Right lobe of liver (tissue), 6 donors: ENCODE measurements around the gene CCDC50. TPM values are rescaled to one million over a fixed set of nuclear protein-coding genes. Genes with fewer than 3 reads are reported as not detected.

Source experiments
- ATAC-seq, 4 donors: fragments of 200-7000 bp; cut with Tn5 transposase; one replicate each; pipeline ENCODE4 v1.9.1; 2020; ENCODE audit warnings: mild to moderate bottlenecking in 4 of 4, moderate library complexity in 4 of 4
- DNase-seq, 3 donors: peaks; one replicate each; pipeline ENCODE4 v3.0.0-alpha.2; 2020
- H3K27ac ChIP-seq, 3 donors: fragments of 200-600 bp; one replicate each; pipeline ENCODE4 v1.8.0; 2022
- H3K27me3 ChIP-seq, 2 donors: fragments of 200-600 bp; one replicate each; pipeline ENCODE4 v1.8.0; 2022
- H3K36me3 ChIP-seq, 4 donors: fragments of 200-600 bp; sonication (generic) in 1 of 4; one replicate each; pipeline versions ENCODE4 v1.5.1 to v1.8.0; 2017 to 2022; ENCODE audit warnings: control low read depth in 1 of 4
- H3K4me1 ChIP-seq, 4 donors: fragments of 200-600 bp; sonication (generic) in 1 of 4; one replicate each; pipeline versions ENCODE4 v1.5.1 to v1.8.0; 2017 to 2022; ENCODE audit warnings: control low read depth in 1 of 4
- H3K4me3 ChIP-seq, 3 donors: fragments of 200-600 bp; one replicate each; pipeline ENCODE4 v1.8.0; 2022
- H3K9me3 ChIP-seq, 4 donors: fragments of 200-600 bp; sonication (generic) in 1 of 4; one replicate each; pipeline versions ENCODE4 v1.5.1 to v1.8.0; 2017 to 2022; ENCODE audit warnings: control low read depth in 1 of 4
- POLR2A ChIP-seq: fragments of 450-650 bp; IDR thresholded peaks from one replicate; pipeline ENCODE4 v1.6.1; 2017; ENCODE audit warnings: antibody characterized with exemption, mild to moderate bottlenecking
- WGBS: methylation state at CpG from one replicate; pipeline ENCODE4 v1.1.6; 2018; ENCODE audit warnings: low coverage, low lambda C conversion rate; ENCODE audit not compliant: insufficient coverage; ENCODE audit errors: missing lambda C conversion rate; 5-methylcytosine and 5-hydroxymethylcytosine counted together
- intact Hi-C, 2 donors: fragments of 100-400 bp; cut with DNase I; formaldehyde crosslinking; loops; one replicate each; pipeline versions ENCODE4 v1.11.2 to v1.14.1; 2022
- long read RNA-seq: library from polyadenylated mRNA; unstranded; transcript quantifications from one replicate; pipeline ENCODE4 v2.0.0, GENCODE V29; 2019
- total RNA-seq, 6 experiments: library from RNA; depleted of rRNA in 2 of 6; stranded (reverse); fragments of >200 nt in 2 of 6; fragmentation: NEBNext Ultra II Directional in 3 of 6; extraction: Animal tissue kit (Norgen Biotek cat#: 25700) in 3 of 6; gene quantifications; one replicate each; pipeline versions ENCODE4 v1.1.0 to v1.2.4, GENCODE V29; 2016 to 2023
- TF ChIP-seq, protein P1 (sequence below), 4 donors: fragments of 200-600 bp in 3 of 4; fragments of 450-650 bp in 1 of 4; IDR thresholded peaks; one replicate each; pipeline versions ENCODE4 v1.5.1 to v1.8.0; 2016 to 2022; ENCODE audit warnings: antibody characterized with exemption in 4 of 4, mild to moderate bottlenecking in 2 of 4
- donor health status: DM: no; HTN: yes; CAD: no.
- donor health status: DM: no; HTN: no; CAD: no.
- donor health status: DM: no; HTN: no; CAD: no.
- donor health status: DM: no; HTN: yes; CAD: no.
- donor health status: DM: no; HTN: yes; CAD: no.

Gene CCDC50, protein sequence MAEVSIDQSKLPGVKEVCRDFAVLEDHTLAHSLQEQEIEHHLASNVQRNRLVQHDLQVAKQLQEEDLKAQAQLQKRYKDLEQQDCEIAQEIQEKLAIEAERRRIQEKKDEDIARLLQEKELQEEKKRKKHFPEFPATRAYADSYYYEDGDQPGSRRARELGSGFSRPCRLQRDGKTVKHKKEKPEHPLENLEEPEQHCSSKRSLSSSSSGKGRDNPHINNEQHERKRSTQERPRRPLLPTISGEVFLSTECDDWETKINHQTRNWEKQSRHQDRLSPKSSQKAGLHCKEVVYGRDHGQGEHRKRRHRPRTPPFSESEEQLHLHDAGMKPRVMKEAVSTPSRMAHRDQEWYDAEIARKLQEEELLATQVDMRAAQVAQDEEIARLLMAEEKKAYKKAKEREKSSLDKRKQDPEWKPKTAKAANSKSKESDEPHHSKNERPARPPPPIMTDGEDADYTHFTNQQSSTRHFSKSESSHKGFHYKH
- total RNA-seq = 10 to 100 TPM; 36.1 to 96.3 (median 65.1) TPM
- long read RNA-seq, full-length matches to known transcripts = 10 of 13 reads
- long read RNA-seq, partial matches to known transcripts = 2 of 13 reads
- long read RNA-seq, other reads (novel, unspliced or antisense) = 1 of 13 reads

DNA sequence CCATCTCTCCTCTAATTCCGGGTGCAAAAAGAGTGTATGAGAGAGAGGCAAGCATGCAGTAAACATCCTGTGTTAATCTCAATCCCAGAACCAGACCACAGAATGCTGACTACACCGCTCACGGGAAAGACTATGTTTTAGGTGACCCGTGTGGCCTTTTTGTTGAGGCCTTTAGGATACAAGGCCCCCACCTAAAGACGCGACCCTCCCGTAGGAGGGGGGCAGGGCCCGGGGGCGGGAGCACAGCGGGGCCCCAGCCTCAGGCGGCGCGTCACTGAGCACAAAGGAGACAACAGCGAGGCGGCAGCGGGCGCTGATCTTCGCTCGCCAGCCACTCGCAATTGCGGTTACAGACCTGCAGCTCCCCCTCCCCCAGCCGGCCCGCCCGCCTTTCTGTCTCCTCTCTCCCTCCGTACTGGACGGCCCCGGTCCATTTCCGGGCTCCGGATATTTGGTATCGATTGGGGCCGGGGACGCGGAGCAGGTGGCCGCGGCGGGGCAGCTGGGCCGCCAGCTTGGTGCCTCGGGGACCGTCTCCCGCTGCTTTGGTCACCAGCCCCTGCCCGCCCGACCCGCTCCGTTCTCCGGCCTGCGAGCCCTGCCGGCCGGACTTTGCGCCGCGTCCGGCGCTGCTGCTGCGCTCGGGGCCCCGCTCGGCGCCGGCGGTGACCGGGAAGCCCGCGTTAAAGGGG, at the start of gene CCDC50:
TSS of gene CCDC50 (plus strand) at position 433 of the 692 bp plus-strand sequence. CDS start 281 bp downstream, outside the sequence.
- DNase-seq = peak; percentile 92 to 94 (median 93)
- peak; percentile 85 to 95 (median 91) for ATAC-seq
- Histone ChIP-seq H3K27me3 (no peaks in the 10 kb centered on the region), H3K9me3 (no peaks in the 10 kb centered on the region), H3K27ac (peak within 1 kb of the TSS; percentile 93 to 94 (median 94)), H3K4me3 (peak within 1 kb of the TSS; percentile 71 to 93 (median 89)), H3K4me1 (peaks cover 0 to 27% (median 10%) of the 10 kb centered on the region in 4 donors), H3K36me3 (no peaks in the 10 kb centered on the region)
- TF ChIP-seq, protein P1, sequence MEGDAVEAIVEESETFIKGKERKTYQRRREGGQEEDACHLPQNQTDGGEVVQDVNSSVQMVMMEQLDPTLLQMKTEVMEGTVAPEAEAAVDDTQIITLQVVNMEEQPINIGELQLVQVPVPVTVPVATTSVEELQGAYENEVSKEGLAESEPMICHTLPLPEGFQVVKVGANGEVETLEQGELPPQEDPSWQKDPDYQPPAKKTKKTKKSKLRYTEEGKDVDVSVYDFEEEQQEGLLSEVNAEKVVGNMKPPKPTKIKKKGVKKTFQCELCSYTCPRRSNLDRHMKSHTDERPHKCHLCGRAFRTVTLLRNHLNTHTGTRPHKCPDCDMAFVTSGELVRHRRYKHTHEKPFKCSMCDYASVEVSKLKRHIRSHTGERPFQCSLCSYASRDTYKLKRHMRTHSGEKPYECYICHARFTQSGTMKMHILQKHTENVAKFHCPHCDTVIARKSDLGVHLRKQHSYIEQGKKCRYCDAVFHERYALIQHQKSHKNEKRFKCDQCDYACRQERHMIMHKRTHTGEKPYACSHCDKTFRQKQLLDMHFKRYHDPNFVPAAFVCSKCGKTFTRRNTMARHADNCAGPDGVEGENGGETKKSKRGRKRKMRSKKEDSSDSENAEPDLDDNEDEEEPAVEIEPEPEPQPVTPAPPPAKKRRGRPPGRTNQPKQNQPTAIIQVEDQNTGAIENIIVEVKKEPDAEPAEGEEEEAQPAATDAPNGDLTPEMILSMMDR (IDR thresholded peaks at IDR 0.05) = peak in 1 of 4 donors; percentile 11
- peak; percentile 97 for TF ChIP-seq POLR2A
- intact Hi-C loops = no loop called here
- 0% methylated on average over 6 of the region's 63 CpGs for WGBS

DNA sequence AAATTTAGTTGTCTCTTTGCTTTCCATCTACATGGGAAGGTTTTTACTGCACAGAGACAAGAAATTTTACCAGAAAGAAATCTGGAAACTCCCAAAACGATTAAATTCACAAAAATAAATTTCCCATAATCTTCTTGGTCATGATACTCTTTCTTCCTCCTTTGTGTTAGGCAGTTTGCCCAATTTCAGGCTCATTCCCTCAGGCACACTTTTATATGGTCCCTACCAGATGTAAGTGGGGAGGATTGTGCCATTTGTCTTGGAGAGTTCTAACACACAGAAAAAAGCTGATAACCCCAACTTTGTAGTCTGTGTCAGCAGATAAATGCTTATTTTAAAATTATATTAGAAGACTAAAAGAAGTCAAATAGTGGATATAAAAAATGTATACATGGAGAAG, 49.1 kb upstream of the CCDC50 start:
- no peaks in the 10 kb centered on the region for H3K27me3 ChIP-seq
- H3K4me1 ChIP-seq = no peaks in the 10 kb centered on the region
- H3K9me3 ChIP-seq = no peaks in the 10 kb centered on the region
- intact Hi-C loops = no loop called here
- 19% methylated on average over 1 of the region's 1 CpG for WGBS
- no peak for ATAC-seq
- no peak for TF ChIP-seq POLR2A
- TF ChIP-seq, protein P1 (IDR thresholded peaks at IDR 0.05) = no peak
- H3K4me3 ChIP-seq = no peak overlapping the region
- no peak for DNase-seq
- H3K27ac ChIP-seq = no peak overlapping the region
- H3K36me3 ChIP-seq = no peaks in the 10 kb centered on the region

DNA sequence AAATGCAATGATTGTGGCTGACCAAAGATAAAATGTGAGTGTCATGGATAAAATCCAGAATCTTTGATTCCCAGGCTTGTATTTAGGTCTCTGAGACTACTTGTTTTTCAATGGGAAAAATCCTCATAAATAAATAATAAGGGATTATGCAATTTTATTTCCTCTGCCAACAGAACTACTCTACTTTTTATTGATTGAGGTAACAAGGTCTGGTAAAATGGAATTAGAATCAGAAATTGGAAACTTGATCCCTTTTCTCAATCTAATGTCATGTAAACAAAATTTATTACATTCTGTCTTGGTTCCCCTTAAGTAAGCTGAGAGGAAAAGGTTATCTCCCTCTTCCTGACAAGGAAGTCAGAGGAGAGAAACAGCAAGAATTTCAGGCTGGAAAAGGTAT, 48.3 kb upstream of the CCDC50 start:
- DNase-seq (no peak), ATAC-seq (peak in 2 of 4 donors; percentile 18 to 64)
- Histone ChIP-seq H3K27me3 (no peaks in the 10 kb centered on the region), H3K4me1 (no peaks in the 10 kb centered on the region), H3K27ac (no peak overlapping the region), H3K36me3 (no peaks in the 10 kb centered on the region), H3K4me3 (no peak overlapping the region), H3K9me3 (no peaks in the 10 kb centered on the region)
- intact Hi-C loops = no loop called here
- TF ChIP-seq, protein P1 (IDR thresholded peaks at IDR 0.05) = no peak

DNA sequence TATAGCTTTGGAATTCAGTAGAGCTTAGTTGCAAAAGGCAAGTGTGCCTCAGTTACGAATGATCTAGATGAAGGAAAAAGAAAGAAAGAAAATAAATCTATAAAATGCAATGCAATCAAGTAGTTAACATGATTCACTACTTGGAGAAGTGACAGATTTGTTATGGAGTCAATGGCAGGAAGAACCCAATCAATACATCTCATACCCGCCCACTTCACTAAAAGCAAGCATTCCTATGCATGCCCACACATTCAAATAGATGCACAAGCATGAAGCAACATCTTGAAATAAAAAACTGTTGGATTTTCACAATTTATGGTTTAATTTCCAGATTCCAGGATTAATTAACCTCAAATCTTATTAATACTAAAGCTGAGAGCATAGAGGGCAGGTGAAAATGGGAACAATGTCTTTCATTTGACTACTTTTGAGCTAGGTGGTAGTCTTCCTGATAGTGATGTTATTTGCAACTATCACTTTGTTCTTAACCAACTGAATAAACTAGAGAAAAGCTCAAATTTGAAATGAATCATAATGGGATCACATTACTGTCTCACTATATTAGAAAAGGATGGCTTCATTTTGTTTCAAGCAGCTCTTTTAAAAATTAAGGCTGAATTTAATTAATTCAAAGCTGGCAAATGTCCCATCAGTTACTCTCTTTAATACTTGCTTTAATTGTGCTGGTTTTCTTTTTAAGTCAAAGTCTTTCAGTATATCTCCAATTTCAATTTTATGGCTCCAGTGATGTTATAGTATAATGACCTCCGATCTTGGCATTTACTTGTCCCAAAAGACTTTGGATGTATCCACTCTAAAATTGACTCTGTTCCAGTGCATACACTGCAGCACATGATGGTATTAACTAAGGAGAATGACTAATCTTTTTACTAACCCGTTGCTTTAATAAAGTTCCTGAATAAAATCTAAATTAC, 46.7 kb upstream of the CCDC50 start:
- H3K4me1 ChIP-seq = no peaks in the 10 kb centered on the region
- intact Hi-C loops = no loop called here
- WGBS = 57% methylated on average over 4 of the region's 4 CpGs
- no peak overlapping the region for H3K27ac ChIP-seq
- no peaks in the 10 kb centered on the region for H3K9me3 ChIP-seq
- ATAC-seq (peak in 2 of 4 donors; percentile 61 to 86), DNase-seq (no peak)
- H3K4me3 ChIP-seq = no peak overlapping the region
- TF ChIP-seq POLR2A = no peak
- TF ChIP-seq, protein P1 (IDR thresholded peaks at IDR 0.05) = no peak
- H3K27me3 ChIP-seq = no peaks in the 10 kb centered on the region
- H3K36me3 ChIP-seq = no peaks in the 10 kb centered on the region
